ENCODE results near the gene MED9. TPM values are rescaled to one million over a fixed set of nuclear protein-coding genes. Genes with fewer than 3 reads are reported as not detected.

Gene MED9
- total and polyA plus RNA-seq, 2 donors (not counting 3 experiments of a cell fraction or from before 2014, with no cell fraction given), result 15.1 to 18.2 TPM

- no peaks in the 10 kb centered on the region for H3K36me3 ChIP-seq (ENCODE audit: control insufficient read depth in 2 of 2, extremely low read depth in 1 of 2, insufficient read depth in 2 of 2, low read length in 2 of 2)
- H2AFZ ChIP-seq (ENCODE audit: low read depth, low read length), result no peak overlapping the region
- no peaks in the 10 kb centered on the region for H3K9me3 ChIP-seq (replicated peaks; ENCODE audit: control insufficient read depth, insufficient read depth, low read length)
- H3K4me3 ChIP-seq (replicated peaks in 1 of 3; ENCODE audit: insufficient read depth in 1 of 3, low read depth in 1 of 3, low read length in 3 of 3), result no peak overlapping the region
- CTCF ChIA-PET, result no interaction called here
- dilution Hi-C loops (cut with MboI; ENCODE audit: extremely low pct_ligation_motif_present, low sequenced_read_pairs) (no loop called here), intact Hi-C loops (cut with micrococcal nuclease) (no loop called here)
- POLR2A ChIA-PET, result no interaction called here
- H3K27ac ChIP-seq (ENCODE audit: insufficient read depth, low read depth, low read length), result no peak overlapping the region
- no peak overlapping the region for H3K4me2 ChIP-seq (ENCODE audit: insufficient read depth, low read length)
- TF ChIP-seq MAX (IDR thresholded peaks at IDR 0.05; ENCODE audit: insufficient read depth, insufficient read length) (no peak), FOS (IDR thresholded peaks at IDR 0.05; ENCODE audit: borderline replicate concordance, insufficient read depth, low read length) (no peak), MYC (IDR thresholded peaks at IDR 0.05; ENCODE audit: low read depth, low read length) (no peak), JUN (IDR thresholded peaks at IDR 0.05; ENCODE audit: borderline replicate concordance, insufficient read depth, insufficient read length, low read depth) (no peak), GATA2 (IDR thresholded peaks at IDR 0.05; ENCODE audit: insufficient read depth, insufficient read length, low read depth, low read length) (no peak), POLR2A (IDR thresholded peaks at IDR 0.05; ENCODE audit: low read depth, low read length) (no peak), EZH2 (IDR thresholded peaks at IDR 0.05; ENCODE audit: borderline replicate concordance, low read depth, low read length, severe bottlenecking) (no peak), POLR2AphosphoS5 (IDR thresholded peaks at IDR 0.05; ENCODE audit: insufficient read depth, low read depth, low read length) (no peak), CTCF (IDR thresholded peaks at IDR 0.05; ENCODE audit: extremely low read depth in 1 of 2, insufficient read depth in 1 of 2, low read depth in 1 of 2, low read length in 2 of 2) (no peak)
- DNase-seq (ENCODE audit: low read depth, low spot score) (no peak), FAIRE-seq (no peak)
- H4K20me1 ChIP-seq (replicated peaks; ENCODE audit: control insufficient read depth, extremely low read depth, insufficient read depth, low read length), result no peaks in the 10 kb centered on the region
- H3K27me3 ChIP-seq (ENCODE audit: control insufficient read depth in 2 of 2, insufficient read depth in 2 of 2, low read length in 2 of 2), result no peaks in the 10 kb centered on the region
- no peaks in the 10 kb centered on the region for H3K4me1 ChIP-seq (ENCODE audit: control insufficient read depth, extremely low read depth, insufficient read depth, low read length)
- BruUV-seq (replicated peaks), result no TSS peak
- no peaks in the 10 kb centered on the region for H3K79me2 ChIP-seq (ENCODE audit: control insufficient read depth, insufficient read depth, low read length)
- no peaks in the 10 kb centered on the region for H3K9me1 ChIP-seq (replicated peaks; ENCODE audit: control insufficient read depth, extremely low read depth, insufficient read depth, low read length)
- H3K9ac ChIP-seq (replicated peaks; ENCODE audit: extremely low read depth, insufficient read depth, low read length), result no peak overlapping the region
Observed at GRCh38 chr17:17518951-17519350, 42.2 kb downstream of the MED9 start.

Data from endothelial cell of umbilical vein (primary cell).